ENCODE results near the gene ATP2A3. TPM values are rescaled to one million over a fixed set of nuclear protein-coding genes. Genes with fewer than 3 reads are reported as not detected.

The ATP2A3 gene
- total and polyA plus RNA-seq, 12 donors, result 1.3 to 29.1 (median 15.9) TPM

GRCh38 chr17:3877220-3877619 is 87.0 kb downstream of the ATP2A3 start:
- Histone ChIP-seq H3K9me3 (replicated peaks in 1 of 3) (no peaks in the 10 kb centered on the region), H3K36me3 (replicated peaks in 1 of 2) (peaks cover 0 to 33% of the 10 kb centered on the region in 2 donors), H3K27ac (no peak overlapping the region), H3K27me3 (no peaks in the 10 kb centered on the region), H3K4me3 (no peak overlapping the region), H3K4me1 (replicated peaks in 1 of 2) (peaks cover 0 to 3% of the 10 kb centered on the region in 2 donors)
- intact Hi-C loops (cut with DNase I), result no loop called here
- WGBS, 4 donors, result 66 to 72% (median 69%) methylated on average over 7 to 8 of the region's 8 CpGs
- DNase-seq, result no peak
- TF ChIP-seq POLR2A (IDR thresholded peaks at IDR 0.05) (no peak), CTCF (IDR thresholded peaks at IDR 0.05) (no peak)

GRCh38 chr17:3875317-3875716 is 88.9 kb downstream of the ATP2A3 start:
- intact Hi-C loops (cut with DNase I), result no loop called here
- Histone ChIP-seq H3K4me3 (no peak overlapping the region), H3K9me3 (replicated peaks in 1 of 3) (no peaks in the 10 kb centered on the region), H3K36me3 (replicated peaks in 1 of 2) (peaks cover 0 to 35% of the 10 kb centered on the region in 2 donors), H3K27me3 (no peaks in the 10 kb centered on the region), H3K4me1 (replicated peaks in 1 of 2) (peaks cover 0 to 3% of the 10 kb centered on the region in 2 donors), H3K27ac (no peak overlapping the region)
- no peak for DNase-seq
- no peak for TF ChIP-seq CTCF (IDR thresholded peaks at IDR 0.05)
- TF ChIP-seq POLR2A (IDR thresholded peaks at IDR 0.05), result no peak
- 94 to 97% (median 96%) methylated on average over 5 to 7 of the region's 7 CpGs for WGBS, 4 donors

Other genes with a start within 250 kb of the ATP2A3 start
- gene HASPIN, start 240.5 kb downstream of the ATP2A3 start, total RNA-seq, result 1 to 10 TPM in 2 of 9 donors, under 1 TPM in 7; 0.14 to 1.4 (median 0.48) TPM
- gene HASPIN, start 240.5 kb downstream of the ATP2A3 start, polyA plus RNA-seq, result under 1 TPM; 0.07 to 0.48 (median 0.08) TPM
- gene ITGAE, start 163.2 kb downstream of the ATP2A3 start, total RNA-seq, result 10 to 100 TPM in 8 of 9 donors, 1 to 10 TPM in 1; 4.9 to 85.4 (median 23.4) TPM
- gene ITGAE, start 163.2 kb downstream of the ATP2A3 start, polyA plus RNA-seq, result 10 to 100 TPM; 46.7 to 85.3 (median 48.2) TPM
- 10 to 100 TPM; 11.0 to 30.4 (median 23.3) TPM for gene NCBP3, start 118.2 kb downstream of the ATP2A3 start, total RNA-seq
- 10 to 100 TPM; 21.9 to 36.6 (median 22.8) TPM for gene NCBP3, start 118.2 kb downstream of the ATP2A3 start, polyA plus RNA-seq
- 10 to 100 TPM in 7 of 9 donors, 1 to 10 TPM in 2; 6.0 to 17.9 (median 11.0) TPM for gene CAMKK1, start 71.4 kb downstream of the ATP2A3 start, total RNA-seq
- 10 to 100 TPM in 2 of 3 donors, 1 to 10 TPM in 1; 6.9 to 28.2 (median 10.6) TPM for gene CAMKK1, start 71.4 kb downstream of the ATP2A3 start, polyA plus RNA-seq
- 1 to 10 TPM in 5 of 9 donors, under 1 TPM in 4; 0.42 to 2.1 (median 1.0) TPM for gene P2RX1, start 48.0 kb downstream of the ATP2A3 start, total RNA-seq
- gene P2RX1, start 48.0 kb downstream of the ATP2A3 start, polyA plus RNA-seq, result 1 to 10 TPM in 2 of 3 donors, under 1 TPM in 1; 0.59 to 8.6 (median 3.3) TPM
- 10 to 100 TPM; 33.2 to 73.4 (median 45.0) TPM for gene ZZEF1, start 178.6 kb upstream of the ATP2A3 start, total RNA-seq
- gene ZZEF1, start 178.6 kb upstream of the ATP2A3 start, polyA plus RNA-seq, result 10 to 100 TPM; 16.9 to 22.7 (median 21.2) TPM
- 10 to 100 TPM; 15.8 to 67.3 (median 40.7) TPM for gene CYB5D2, start 178.8 kb upstream of the ATP2A3 start, total RNA-seq
- gene CYB5D2, start 178.8 kb upstream of the ATP2A3 start, polyA plus RNA-seq, result 10 to 100 TPM; 23.7 to 31.5 (median 24.7) TPM

Data from adrenal gland (tissue), 12 donors.